ENCODE data around the gene IRF8. TPM values are rescaled to one million over a fixed set of nuclear protein-coding genes. Genes with fewer than 3 reads are reported as not detected.
A peak's percentile ranks its signal among the peaks of the same experiment; 100 is the strongest.

IRF8 gene
- total RNA-seq, 2 experiments from 2014 or later = 221 to 224 TPM

DNA sequence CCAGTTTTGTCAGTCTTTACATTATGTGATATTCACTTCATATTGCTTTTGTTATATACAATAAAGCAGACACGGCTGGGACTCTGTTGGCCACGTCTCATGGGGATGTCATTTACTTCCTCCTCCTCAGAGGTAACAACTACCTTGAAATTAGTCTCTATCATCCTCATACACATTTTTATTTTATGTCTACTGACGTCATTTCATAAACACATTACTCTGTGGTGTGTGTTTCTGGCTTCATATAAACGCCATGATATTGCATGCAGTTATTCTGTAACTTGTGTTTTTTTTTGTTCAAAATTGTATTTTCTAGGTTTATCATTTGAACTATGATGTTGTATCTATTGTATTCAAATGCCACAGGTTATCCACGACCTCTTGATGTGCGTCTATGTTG is 13.4 kb upstream of the IRF8 start:
- Mint-ChIP-seq H3K4me3 (no peak overlapping the region), H3K27ac (no peak overlapping the region), H3K36me3 (ENCODE audit: low read depth) (no peaks in the 10 kb centered on the region), H3K9me3 (no peaks in the 10 kb centered on the region), H3K4me1 (ENCODE audit: low read depth) (peaks cover 54% of the 10 kb centered on the region), H3K27me3 (peaks cover 9% of the 10 kb centered on the region)
- no peak for DNase-seq
- ChIA-PET POLR2A (no interaction called here), CTCF (no interaction called here)
- no peak for ATAC-seq
- intact Hi-C loops (cut with micrococcal nuclease) = loop anchor here (5.0 kb wide), 1 partner anchor 52 kb away; no protein-coding TSS in a partner anchor
- TF ChIP-seq, protein P1, sequence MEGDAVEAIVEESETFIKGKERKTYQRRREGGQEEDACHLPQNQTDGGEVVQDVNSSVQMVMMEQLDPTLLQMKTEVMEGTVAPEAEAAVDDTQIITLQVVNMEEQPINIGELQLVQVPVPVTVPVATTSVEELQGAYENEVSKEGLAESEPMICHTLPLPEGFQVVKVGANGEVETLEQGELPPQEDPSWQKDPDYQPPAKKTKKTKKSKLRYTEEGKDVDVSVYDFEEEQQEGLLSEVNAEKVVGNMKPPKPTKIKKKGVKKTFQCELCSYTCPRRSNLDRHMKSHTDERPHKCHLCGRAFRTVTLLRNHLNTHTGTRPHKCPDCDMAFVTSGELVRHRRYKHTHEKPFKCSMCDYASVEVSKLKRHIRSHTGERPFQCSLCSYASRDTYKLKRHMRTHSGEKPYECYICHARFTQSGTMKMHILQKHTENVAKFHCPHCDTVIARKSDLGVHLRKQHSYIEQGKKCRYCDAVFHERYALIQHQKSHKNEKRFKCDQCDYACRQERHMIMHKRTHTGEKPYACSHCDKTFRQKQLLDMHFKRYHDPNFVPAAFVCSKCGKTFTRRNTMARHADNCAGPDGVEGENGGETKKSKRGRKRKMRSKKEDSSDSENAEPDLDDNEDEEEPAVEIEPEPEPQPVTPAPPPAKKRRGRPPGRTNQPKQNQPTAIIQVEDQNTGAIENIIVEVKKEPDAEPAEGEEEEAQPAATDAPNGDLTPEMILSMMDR (IDR thresholded peaks at IDR 0.05) = no peak

- Mint-ChIP-seq H3K9me3 (no peaks in the 10 kb centered on the region), H3K4me1 (ENCODE audit: low read depth) (peaks cover 35% of the 10 kb centered on the region), H3K27me3 (peaks cover 9% of the 10 kb centered on the region), H3K27ac (peak overlapping the region; percentile 79), H3K36me3 (ENCODE audit: low read depth) (no peaks in the 10 kb centered on the region), H3K4me3 (peak overlapping the region; percentile 15)
- DNase-seq (peak; percentile 72), ATAC-seq (peak; percentile 93)
- CTCF ChIA-PET = no interaction called here
- TF ChIP-seq, protein P1 (IDR thresholded peaks at IDR 0.05) = no peak
- POLR2A ChIA-PET = interaction anchor here (0.7 to 1.0 kb wide), 3 partner anchors 11 to 15 kb away, joined by 3 to 7 read pairs (median 3); partner anchors contain the start of gene IRF8
- intact Hi-C loops (cut with micrococcal nuclease) = loop anchor here (5.0 kb wide), 1 partner anchor 49 kb away; no protein-coding TSS in a partner anchor
These were observed 10.3 kb upstream of the IRF8 start for GRCh38 chr16:85888405-85889331.

DNA sequence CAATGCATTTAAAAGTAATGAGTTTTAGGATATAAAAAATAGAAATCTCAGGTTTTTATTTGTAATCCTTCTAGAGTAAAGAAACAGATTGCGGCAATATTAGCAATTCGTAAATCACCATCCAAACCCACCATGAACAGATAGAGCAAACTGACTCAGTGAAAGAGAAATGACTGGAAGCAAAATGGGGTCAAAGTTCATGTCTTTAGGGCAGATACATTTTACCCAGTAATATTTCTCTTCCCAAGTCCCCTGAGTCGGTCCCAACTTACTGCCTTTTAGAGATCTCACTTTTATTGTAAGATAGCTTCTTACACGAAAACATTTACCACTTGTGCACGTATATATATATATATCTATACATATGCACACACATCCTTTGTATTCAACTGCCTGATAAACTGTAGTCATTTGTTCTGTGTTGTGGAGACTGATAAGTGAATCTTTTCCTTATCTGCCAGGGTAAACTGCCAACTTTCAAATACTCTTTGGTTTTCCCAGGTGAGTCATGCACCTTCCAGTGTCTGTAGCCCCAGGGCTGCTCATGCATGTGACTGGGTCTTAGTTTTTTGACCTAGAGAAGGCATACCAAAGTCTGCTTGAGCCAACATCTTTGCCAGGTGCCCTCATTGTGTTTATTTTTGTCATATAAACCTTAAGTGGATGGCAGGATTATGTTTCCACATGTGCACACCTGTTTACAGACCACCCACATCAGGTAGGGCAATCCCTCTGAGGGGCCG is 7.8 kb upstream of the IRF8 start:
- H3K4me1 Mint-ChIP-seq (ENCODE audit: low read depth) = peaks cover 34% of the 10 kb centered on the region
- H3K36me3 Mint-ChIP-seq (ENCODE audit: low read depth) = no peaks in the 10 kb centered on the region
- CTCF ChIA-PET = interaction anchor here (1.5 to 6.4 kb wide), 2 partner anchors 70 to 98 kb away, joined by 4 to 98 read pairs; no protein-coding TSS in a partner anchor
- TF ChIP-seq, protein P1 (IDR thresholded peaks at IDR 0.05) = no peak
- intact Hi-C loops (cut with micrococcal nuclease) = no loop called here
- no peaks in the 10 kb centered on the region for H3K27me3 Mint-ChIP-seq
- H3K4me3 Mint-ChIP-seq = no peak overlapping the region
- H3K27ac Mint-ChIP-seq = no peak overlapping the region
- ATAC-seq = no peak
- DNase-seq = no peak
- POLR2A ChIA-PET = interaction anchor here (1.0 to 1.5 kb wide), 3 partner anchors 8 to 11 kb away, joined by 3 to 5 read pairs (median 3); partner anchors contain the start of gene IRF8
- no peaks in the 10 kb centered on the region for H3K9me3 Mint-ChIP-seq

DNA sequence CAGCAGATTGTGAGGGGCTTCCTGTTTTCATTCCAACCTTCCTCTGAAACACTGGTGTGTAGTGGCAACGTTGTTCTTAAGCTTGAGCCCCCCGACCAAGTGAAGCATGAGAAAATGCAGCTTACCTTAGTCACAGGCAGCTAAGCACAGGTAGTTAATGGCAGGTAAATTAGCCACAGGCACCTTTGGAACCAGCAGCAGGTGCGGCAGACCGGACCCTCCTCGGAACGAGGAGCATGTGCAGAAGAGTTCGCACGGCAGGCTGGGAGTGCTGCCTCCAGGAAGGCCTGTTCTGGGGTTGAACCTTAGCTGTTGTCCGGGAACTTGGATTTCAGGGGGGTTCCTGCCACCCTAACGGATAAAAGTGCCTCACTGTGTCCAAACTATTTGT is 7.2 kb upstream of the IRF8 start:
- intact Hi-C loops (cut with micrococcal nuclease) = no loop called here
- Mint-ChIP-seq H3K27ac (no peak overlapping the region), H3K4me1 (ENCODE audit: low read depth) (peaks cover 34% of the 10 kb centered on the region), H3K9me3 (no peaks in the 10 kb centered on the region), H3K4me3 (no peak overlapping the region), H3K36me3 (ENCODE audit: low read depth) (no peaks in the 10 kb centered on the region), H3K27me3 (no peaks in the 10 kb centered on the region)
- no peak for ATAC-seq
- ChIA-PET CTCF (interaction anchor here (1.5 to 6.4 kb wide), 2 partner anchors 71 to 97 kb away, joined by 4 to 98 read pairs; no protein-coding TSS in a partner anchor), POLR2A (interaction anchor here (0.7 to 1.5 kb wide), 3 partner anchors 9 to 70 kb away, joined by 3 to 5 read pairs (median 4); no protein-coding TSS in a partner anchor)
- TF ChIP-seq, protein P1 (IDR thresholded peaks at IDR 0.05) = no peak
- DNase-seq = no peak

All from activated CD8-positive, alpha-beta T cell treated with anti-CD3 and anti-CD28 coated beads for 36 hours (primary cell).